Measurements from ENCODE around the gene TMEM59L. TPM values are rescaled to one million over a fixed set of nuclear protein-coding genes. Genes with fewer than 3 reads are reported as not detected.
A peak's percentile ranks its signal among the peaks of the same experiment; 100 is the strongest.

The TMEM59L gene
- total and polyA plus RNA-seq, 2 of the 13 experiments (the other 11 are each of a cell fraction or from before 2014, with no cell fraction given): 0.97 to 5.5 TPM

DNA sequence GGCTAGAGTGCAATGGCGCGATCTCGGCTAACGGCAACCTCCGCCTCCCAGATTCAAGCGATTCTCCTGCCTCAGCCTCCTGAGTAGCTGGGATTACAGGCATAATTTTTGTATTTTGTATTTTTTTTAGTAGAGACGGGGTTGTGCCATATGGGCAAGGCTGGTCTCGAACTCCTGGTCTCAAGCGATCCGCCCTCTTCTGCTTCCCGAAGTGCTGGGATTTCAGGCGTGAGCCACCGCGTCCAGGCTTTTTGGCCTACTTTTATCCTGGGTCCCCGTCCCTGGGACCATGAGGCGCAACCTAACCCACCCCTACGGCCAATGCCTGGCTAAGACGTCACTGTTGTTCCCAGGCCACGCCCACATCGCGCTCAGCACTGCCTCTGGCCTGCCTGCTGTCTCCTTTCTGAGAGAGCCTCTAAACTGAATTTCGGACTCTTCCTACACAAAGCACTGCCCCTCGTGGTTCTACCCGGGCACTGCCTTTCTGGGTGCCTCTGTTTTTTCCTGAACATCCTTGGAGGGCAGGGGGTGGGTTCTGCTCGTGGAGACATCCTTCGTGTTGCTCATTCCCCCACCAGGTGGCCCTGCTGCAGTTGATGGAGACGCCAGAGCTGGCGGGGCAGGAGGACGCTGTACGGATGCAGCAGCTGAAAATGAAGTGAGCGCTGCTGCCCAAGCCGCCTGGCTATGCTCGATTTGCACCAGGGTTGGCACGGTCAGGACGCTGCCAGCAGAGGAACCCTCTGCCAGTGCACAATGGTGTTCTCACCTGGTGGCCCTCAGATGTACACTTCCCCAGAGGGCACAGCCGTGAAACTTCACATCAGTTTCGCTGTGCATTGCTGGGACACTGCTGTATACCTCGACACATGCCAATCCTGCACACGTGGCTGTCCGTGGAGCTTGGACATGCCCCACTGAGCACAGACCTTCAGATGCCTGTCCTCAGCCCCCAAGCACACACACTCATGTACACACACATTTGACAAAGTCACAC is 22.1 kb upstream of the TMEM59L start (continued):
- TF ChIP-seq, protein P1, sequence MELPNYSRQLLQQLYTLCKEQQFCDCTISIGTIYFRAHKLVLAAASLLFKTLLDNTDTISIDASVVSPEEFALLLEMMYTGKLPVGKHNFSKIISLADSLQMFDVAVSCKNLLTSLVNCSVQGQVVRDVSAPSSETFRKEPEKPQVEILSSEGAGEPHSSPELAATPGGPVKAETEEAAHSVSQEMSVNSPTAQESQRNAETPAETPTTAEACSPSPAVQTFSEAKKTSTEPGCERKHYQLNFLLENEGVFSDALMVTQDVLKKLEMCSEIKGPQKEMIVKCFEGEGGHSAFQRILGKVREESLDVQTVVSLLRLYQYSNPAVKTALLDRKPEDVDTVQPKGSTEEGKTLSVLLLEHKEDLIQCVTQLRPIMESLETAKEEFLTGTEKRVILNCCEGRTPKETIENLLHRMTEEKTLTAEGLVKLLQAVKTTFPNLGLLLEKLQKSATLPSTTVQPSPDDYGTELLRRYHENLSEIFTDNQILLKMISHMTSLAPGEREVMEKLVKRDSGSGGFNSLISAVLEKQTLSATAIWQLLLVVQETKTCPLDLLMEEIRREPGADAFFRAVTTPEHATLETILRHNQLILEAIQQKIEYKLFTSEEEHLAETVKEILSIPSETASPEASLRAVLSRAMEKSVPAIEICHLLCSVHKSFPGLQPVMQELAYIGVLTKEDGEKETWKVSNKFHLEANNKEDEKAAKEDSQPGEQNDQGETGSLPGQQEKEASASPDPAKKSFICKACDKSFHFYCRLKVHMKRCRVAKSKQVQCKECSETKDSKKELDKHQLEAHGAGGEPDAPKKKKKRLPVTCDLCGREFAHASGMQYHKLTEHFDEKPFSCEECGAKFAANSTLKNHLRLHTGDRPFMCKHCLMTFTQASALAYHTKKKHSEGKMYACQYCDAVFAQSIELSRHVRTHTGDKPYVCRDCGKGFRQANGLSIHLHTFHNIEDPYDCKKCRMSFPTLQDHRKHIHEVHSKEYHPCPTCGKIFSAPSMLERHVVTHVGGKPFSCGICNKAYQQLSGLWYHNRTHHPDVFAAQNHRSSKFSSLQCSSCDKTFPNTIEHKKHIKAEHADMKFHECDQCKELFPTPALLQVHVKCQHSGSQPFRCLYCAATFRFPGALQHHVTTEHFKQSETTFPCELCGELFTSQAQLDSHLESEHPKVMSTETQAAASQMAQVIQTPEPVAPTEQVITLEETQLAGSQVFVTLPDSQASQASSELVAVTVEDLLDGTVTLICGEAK (IDR thresholded peaks at IDR 0.05): no peak
- TF ChIP-seq, protein P1 (CRISPR knock-in tag; IDR thresholded peaks at IDR 0.05): no peak
- TF ChIP-seq REXO4 (CRISPR knock-in tag; IDR thresholded peaks at IDR 0.05; ENCODE audit: borderline replicate concordance) (no peak), ZNF746 (CRISPR knock-in tag; IDR thresholded peaks at IDR 0.05) (no peak), DMAP1 (CRISPR knock-in tag; IDR thresholded peaks at IDR 0.05) (no peak), RFXAP (CRISPR knock-in tag; IDR thresholded peaks at IDR 0.05; ENCODE audit: borderline replicate concordance) (no peak), ZNF891 (CRISPR knock-in tag; IDR thresholded peaks at IDR 0.05) (no peak), ZNF792 (CRISPR knock-in tag; IDR thresholded peaks at IDR 0.05) (no peak), ZNF576 (CRISPR knock-in tag; IDR thresholded peaks at IDR 0.05) (no peak), PCBP2 (optimal IDR thresholded peaks at IDR 0.05; ENCODE audit: low read depth, low read length, poor library complexity, severe bottlenecking) (no peak), HNF4A (CRISPR knock-in tag; IDR thresholded peaks at IDR 0.05) (no peak), TEAD3 (CRISPR knock-in tag; optimal IDR thresholded peaks at IDR 0.05; ENCODE audit: borderline replicate concordance) (no peak), NKX3-1 (CRISPR knock-in tag; IDR thresholded peaks at IDR 0.05) (no peak), ZNF263 (CRISPR knock-in tag; IDR thresholded peaks at IDR 0.05) (no peak), SIX1 (CRISPR knock-in tag; IDR thresholded peaks at IDR 0.05; ENCODE audit: borderline replicate concordance) (no peak), FIP1L1 (IDR thresholded peaks at IDR 0.05; ENCODE audit: borderline replicate concordance, insufficient read depth, low read depth, low read length) (peak; percentile 84; the same call in 1 of the 2 replicates), PRDM10 (CRISPR knock-in tag; IDR thresholded peaks at IDR 0.05; ENCODE audit: low read depth) (no peak)
